Left lung (tissue), 10 donors: ENCODE data around the gene CDCA5. TPM values are rescaled to one million over a fixed set of nuclear protein-coding genes. Genes with fewer than 3 reads are reported as not detected.

ENCODE experiments used
- ATAC-seq: fragments of 200-7000 bp; cut with Tn5 transposase; one replicate; pipeline ENCODE4 v1.9.1; 2020; ENCODE audit warnings: moderate library complexity
- DNase-seq, 4 donors: peaks; one replicate each; pipeline ENCODE4 v3.0.0-alpha.2; 2013 to 2020
- H3K27ac ChIP-seq, 2 donors: fragments of 200-600 bp; sonication (generic) in 1 of 2; one replicate each; pipeline versions ENCODE4 v1.5.0 to v1.8.0; 2020 to 2021
- H3K27me3 ChIP-seq, 2 donors: fragments of 200-600 bp; sonication (generic) in 1 of 2; one replicate each; pipeline versions ENCODE4 v1.5.0 to v1.8.0; 2020 to 2021
- H3K36me3 ChIP-seq, 2 donors: fragments of 200-600 bp; sonication (generic) in 1 of 2; one replicate each; pipeline versions ENCODE4 v1.5.0 to v1.8.0; 2020 to 2021
- H3K4me1 ChIP-seq, 2 donors: fragments of 200-600 bp; one replicate each; pipeline ENCODE4 v1.8.0; 2021
- H3K4me3 ChIP-seq, 2 donors: fragments of 200-600 bp; sonication (generic) in 1 of 2; one replicate each; pipeline versions ENCODE4 v1.5.0 to v1.8.0; 2020 to 2021; ENCODE audit warnings: mild to moderate bottlenecking in 1 of 2
- H3K9me3 ChIP-seq, 2 donors: fragments of 200-600 bp; sonication (generic) in 1 of 2; one replicate each; pipeline versions ENCODE4 v1.5.0 to v1.8.0; 2020 to 2021
- intact Hi-C, 2 donors: fragments of 100-400 bp; cut with DNase I; formaldehyde crosslinking; loops; one replicate each; pipeline versions ENCODE4 v1.11.2 to v1.14.2; 2022
- polyA plus RNA-seq, 6 donors: library from polyadenylated mRNA; unstranded; fragments of 120-200 nt; gene quantifications; one replicate each; pipeline ENCODE4 v1.2.1, GENCODE V29; 2013; ENCODE audit not compliant: insufficient read length in 6 of 6
- total RNA-seq, 2 donors: library from RNA; stranded (reverse); fragmentation: NEBNext Ultra II Directional; extraction: Animal tissue kit (Norgen Biotek cat#: 25700); gene quantifications; one replicate each; pipeline ENCODE4 v1.2.1, GENCODE V29; 2021
- TF ChIP-seq, protein P1 (sequence below), 2 donors: fragments of 200-600 bp; sonication (generic) in 1 of 2; IDR thresholded peaks; one replicate each; pipeline versions ENCODE4 v1.5.0 to v1.8.0; 2021; ENCODE audit warnings: antibody characterized with exemption in 2 of 2
- donor health status: DM: no; HTN: yes; CAD: no.
- donor health status: DM: no; HTN: no; CAD: no.

The CDCA5 gene
- total and polyA plus RNA-seq, 8 donors: 7.1 to 27.9 (median 14.5) TPM

DNA sequence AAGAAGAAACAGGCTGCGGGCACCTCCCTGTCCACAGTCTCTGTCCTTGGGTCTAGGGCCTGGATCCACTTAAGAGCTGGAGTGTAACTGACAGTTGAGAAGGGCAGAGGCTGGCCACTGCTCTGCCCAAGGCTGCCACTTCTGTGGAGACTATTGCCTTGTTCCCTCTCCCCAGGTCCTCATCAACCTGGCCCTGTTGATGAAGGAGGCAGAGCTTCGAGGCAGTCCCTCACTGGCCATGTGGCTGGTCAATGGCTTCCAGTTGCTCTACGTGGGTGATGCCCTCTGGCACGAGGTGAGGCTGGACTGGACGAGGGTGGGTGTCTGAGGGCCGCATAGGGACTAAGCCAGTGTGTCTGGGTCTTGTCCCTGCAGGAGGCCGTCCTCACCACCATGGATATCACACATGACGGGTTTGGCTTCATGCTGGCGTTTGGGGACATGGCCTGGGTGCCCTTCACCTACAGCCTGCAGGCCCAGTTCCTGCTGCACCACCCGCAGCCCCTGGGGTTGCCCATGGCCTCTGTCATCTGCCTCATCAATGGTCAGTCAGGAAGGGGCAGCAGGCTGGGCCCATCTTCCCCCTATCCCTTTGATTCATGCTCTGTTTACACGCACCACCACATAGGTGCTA, 30.8 kb upstream of the CDCA5 start:
- Histone ChIP-seq H3K4me3 (no peak overlapping the region), H3K9me3 (no peaks in the 10 kb centered on the region), H3K27me3 (peaks cover 0 to 15% of the 10 kb centered on the region in 2 donors), H3K27ac (no peak overlapping the region), H3K4me1 (peaks cover 25 to 65% of the 10 kb centered on the region in 2 donors), H3K36me3 (peaks cover 0 to 32% of the 10 kb centered on the region in 2 donors)
- DNase-seq (no peak), ATAC-seq (no peak)
- TF ChIP-seq, protein P1, sequence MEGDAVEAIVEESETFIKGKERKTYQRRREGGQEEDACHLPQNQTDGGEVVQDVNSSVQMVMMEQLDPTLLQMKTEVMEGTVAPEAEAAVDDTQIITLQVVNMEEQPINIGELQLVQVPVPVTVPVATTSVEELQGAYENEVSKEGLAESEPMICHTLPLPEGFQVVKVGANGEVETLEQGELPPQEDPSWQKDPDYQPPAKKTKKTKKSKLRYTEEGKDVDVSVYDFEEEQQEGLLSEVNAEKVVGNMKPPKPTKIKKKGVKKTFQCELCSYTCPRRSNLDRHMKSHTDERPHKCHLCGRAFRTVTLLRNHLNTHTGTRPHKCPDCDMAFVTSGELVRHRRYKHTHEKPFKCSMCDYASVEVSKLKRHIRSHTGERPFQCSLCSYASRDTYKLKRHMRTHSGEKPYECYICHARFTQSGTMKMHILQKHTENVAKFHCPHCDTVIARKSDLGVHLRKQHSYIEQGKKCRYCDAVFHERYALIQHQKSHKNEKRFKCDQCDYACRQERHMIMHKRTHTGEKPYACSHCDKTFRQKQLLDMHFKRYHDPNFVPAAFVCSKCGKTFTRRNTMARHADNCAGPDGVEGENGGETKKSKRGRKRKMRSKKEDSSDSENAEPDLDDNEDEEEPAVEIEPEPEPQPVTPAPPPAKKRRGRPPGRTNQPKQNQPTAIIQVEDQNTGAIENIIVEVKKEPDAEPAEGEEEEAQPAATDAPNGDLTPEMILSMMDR (IDR thresholded peaks at IDR 0.05): no peak
- intact Hi-C loops: no loop called here

DNA sequence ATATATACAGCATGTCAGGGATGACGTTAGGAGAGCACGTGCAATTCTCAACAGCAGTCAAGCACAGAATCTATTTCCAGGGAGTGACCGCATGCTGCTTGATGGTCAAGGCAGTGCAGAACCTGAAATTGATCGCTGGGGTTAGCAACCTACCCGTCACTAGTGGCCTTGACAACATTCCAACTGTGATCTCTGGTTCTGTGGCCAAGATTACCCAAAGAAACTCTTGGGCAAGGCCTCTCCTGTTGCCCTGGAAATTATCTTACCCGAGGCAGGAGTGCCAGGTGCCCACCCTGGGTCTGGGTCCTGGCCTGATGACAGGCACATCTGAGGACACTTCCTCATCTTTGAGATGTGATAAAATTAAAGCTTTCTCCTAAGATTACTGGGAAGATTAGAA, 30.0 kb upstream of the CDCA5 start:
- intact Hi-C loops: no loop called here
- no peak overlapping the region for H3K4me3 ChIP-seq
- H3K27me3 ChIP-seq: peaks cover 0 to 15% of the 10 kb centered on the region in 2 donors
- H3K36me3 ChIP-seq: peaks cover 0 to 32% of the 10 kb centered on the region in 2 donors
- ATAC-seq (no peak), DNase-seq (no peak)
- no peaks in the 10 kb centered on the region for H3K9me3 ChIP-seq
- H3K4me1 ChIP-seq: peaks cover 25 to 61% of the 10 kb centered on the region in 2 donors
- no peak overlapping the region for H3K27ac ChIP-seq
- TF ChIP-seq, protein P1 (IDR thresholded peaks at IDR 0.05): no peak

DNA sequence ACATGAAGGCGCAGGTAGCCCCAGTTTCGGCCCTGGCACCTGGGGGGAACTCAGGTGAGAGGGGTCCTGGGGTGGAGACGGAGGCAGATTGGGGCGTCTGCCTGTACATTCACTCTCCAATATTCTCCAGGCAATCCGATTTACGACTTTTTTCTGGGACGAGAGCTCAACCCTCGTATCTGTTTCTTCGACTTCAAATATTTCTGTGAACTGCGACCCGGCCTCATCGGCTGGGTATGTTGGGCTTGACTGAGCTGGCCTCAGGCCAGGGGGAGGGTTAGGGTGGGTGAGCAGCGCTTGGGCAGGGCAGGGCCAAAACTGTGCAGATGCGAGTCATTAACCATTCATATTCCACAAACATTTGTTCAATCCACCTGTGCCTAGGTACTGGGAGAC, 29.5 kb upstream of the CDCA5 start:
- DNase-seq: no peak
- intact Hi-C loops: no loop called here
- peak overlapping the region; percentile 44 to 54 for H3K4me3 ChIP-seq
- peaks cover 0 to 32% of the 10 kb centered on the region in 2 donors for H3K36me3 ChIP-seq
- H3K27me3 ChIP-seq: peaks cover 0 to 15% of the 10 kb centered on the region in 2 donors
- no peak overlapping the region for H3K27ac ChIP-seq
- no peak for ATAC-seq
- H3K4me1 ChIP-seq: peaks cover 25 to 59% of the 10 kb centered on the region in 2 donors
- TF ChIP-seq, protein P1 (IDR thresholded peaks at IDR 0.05): no peak
- no peaks in the 10 kb centered on the region for H3K9me3 ChIP-seq

DNA sequence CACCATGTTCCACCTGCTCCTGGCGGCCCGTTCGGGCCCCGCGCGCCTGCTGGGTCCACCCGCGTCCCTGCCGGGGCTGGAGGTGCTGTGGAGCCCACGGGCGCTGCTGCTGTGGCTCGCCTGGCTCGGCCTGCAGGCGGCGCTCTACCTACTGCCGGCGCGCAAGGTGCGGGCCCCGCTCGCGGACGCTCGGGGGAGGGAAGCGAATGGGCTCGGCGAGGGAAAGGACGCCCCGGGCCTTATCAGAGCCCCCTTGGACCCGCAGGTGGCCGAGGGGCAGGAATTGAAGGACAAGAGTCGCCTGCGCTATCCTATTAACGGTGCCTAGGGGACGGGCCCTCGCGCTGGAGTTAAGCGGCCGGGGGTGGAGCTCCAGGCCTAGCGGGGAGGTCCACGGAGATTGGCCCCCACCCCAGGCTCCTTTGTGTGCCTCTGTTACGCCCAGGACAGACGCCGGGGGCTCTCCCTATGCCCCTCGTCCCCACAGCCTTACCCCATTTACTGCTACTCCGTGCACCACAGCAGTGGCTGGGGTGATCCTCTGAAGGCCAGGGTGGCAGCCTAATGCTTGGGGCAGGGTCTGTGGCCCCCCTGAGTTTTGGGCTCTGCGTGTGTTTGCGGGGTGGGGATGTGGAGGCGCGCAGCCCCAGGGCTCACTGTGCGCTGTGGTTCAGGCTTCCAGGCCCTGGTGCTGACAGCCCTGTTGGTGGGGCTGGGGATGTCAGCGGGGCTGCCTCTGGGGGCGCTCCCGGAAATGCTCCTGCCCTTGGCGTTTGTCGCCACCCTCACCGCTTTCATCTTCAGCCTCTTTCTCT, 28.9 kb upstream of the CDCA5 start:
- Histone ChIP-seq H3K4me1 (peaks cover 25 to 53% of the 10 kb centered on the region in 2 donors), H3K27ac (peak overlapping the region in 1 of 2 donors; percentile 24), H3K27me3 (peaks cover 0 to 15% of the 10 kb centered on the region in 2 donors), H3K36me3 (peaks cover 0 to 32% of the 10 kb centered on the region in 2 donors), H3K9me3 (no peaks in the 10 kb centered on the region), H3K4me3 (peak overlapping the region; percentile 44 to 54)
- intact Hi-C loops: no loop called here
- DNase-seq: peak in 1 of 4 donors; percentile 92
- peak; percentile 68 for ATAC-seq
- TF ChIP-seq, protein P1 (IDR thresholded peaks at IDR 0.05): peak; percentile 68 to 89
